Hindlimb muscle (tissue), 1 donor: Measurements from ENCODE around the gene HPS5. TPM values are rescaled to one million over a fixed set of nuclear protein-coding genes. Genes with fewer than 3 reads are reported as not detected.
"Not testable (repeated sequence)": the region's sequence is repeated elsewhere in the genome, so short reads cannot be mapped to it uniquely, and the experiment has no call there.

Source experiments
- DNase-seq: peaks from one replicate; pipeline ENCODE4 v3.0.0-alpha.2; 2013
- polyA plus RNA-seq: library from polyadenylated mRNA; unstranded; fragments of 120-200 nt; gene quantifications from one replicate; pipeline ENCODE4 v1.2.1, GENCODE V29; 2013; ENCODE audit not compliant: insufficient read length

The HPS5 gene
- polyA plus RNA-seq, 1 donor = 10.9 TPM

DNA sequence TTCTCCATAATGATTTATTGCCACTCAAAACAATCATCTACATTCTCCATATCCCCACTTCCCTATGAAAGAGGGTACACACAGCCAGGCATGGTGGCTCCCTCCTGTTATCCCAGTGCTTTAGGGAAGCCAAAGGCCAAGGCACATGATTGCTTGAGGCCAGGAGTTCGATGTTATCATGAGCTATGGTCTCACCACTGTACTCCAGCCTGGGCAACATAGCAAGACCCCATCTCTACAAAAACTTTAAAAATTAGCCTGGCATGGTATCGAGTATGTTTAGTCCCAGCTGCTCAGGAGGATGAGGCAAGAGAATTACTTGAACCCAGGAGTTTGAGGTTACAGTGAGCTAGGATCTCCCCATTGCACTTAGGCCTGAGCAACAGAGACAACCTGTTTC, 6.0 kb downstream of the HPS5 start:
- DNase-seq = no peak

DNA sequence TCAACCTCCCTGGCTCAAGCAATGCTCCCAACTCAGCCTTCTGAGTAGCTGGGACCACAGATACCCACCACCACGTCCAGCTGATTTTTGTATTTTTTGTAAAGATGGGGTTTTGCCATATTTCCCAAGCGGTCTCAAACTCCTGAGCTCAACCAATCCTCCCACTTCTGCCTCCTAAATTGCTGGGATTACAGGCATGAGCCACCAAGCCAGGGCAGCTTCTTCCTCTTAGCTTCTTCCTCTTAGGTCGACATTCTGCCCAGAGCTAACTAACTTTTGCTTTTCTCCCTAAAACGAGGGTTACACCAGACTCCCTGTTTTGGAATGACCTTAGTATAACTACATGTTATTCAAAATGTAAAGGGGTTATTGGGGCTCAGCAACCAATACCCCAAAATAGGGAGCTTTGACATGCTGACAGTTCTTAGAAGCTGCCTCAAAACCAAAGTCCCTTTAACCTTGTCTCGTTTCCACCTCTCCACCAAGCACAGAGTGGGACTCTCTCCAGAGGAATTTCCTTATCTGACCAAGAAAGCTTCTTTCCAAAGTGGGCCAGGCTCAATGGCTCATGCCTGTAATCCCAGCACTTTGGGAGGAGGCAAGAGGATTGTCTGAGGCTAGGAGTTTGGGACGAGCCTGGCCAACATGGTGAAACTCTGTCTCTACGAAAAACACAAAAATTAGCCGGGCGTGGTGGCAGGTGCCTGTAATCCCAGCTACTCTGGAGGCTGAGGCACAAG, 7.0 kb downstream of the HPS5 start:
- no peak for DNase-seq

DNA sequence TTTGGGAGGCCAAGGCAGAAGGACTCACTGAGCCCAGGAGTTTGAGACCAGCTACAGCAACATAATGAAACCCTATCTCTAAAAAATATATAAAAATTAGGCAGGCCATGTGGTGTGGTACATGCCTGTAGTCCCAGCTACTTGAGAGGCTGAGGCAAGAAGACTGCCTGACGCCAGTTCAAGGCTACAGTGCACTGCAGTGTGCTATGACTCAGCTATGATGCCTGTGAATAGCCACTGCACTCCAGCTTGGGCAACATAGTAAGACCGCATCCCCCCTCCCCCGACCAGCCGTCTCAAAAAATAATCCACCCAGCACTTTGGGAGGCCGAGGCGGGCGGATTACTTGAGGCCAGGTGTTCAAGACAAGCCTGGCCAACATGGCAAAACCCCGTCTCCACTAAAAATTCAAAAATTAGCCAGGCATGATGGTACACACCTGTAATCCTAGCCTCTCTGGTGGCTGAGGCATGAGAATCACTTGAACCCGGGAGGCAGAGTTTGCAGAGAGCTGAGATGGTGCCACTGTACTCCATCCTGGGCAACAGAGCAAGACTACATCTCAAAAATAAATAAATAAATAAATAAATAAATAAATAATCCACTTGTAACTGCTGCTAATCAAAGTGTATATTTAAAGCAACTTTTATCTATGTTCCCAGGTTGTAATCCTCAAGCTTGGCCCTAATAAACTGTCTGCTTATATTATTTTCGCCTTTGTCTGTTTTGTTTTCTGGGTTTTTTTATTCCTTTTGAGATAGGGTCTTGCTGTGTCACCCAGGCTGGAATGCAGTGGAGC, 7.8 kb downstream of the HPS5 start:
- DNase-seq = no peak

DNA sequence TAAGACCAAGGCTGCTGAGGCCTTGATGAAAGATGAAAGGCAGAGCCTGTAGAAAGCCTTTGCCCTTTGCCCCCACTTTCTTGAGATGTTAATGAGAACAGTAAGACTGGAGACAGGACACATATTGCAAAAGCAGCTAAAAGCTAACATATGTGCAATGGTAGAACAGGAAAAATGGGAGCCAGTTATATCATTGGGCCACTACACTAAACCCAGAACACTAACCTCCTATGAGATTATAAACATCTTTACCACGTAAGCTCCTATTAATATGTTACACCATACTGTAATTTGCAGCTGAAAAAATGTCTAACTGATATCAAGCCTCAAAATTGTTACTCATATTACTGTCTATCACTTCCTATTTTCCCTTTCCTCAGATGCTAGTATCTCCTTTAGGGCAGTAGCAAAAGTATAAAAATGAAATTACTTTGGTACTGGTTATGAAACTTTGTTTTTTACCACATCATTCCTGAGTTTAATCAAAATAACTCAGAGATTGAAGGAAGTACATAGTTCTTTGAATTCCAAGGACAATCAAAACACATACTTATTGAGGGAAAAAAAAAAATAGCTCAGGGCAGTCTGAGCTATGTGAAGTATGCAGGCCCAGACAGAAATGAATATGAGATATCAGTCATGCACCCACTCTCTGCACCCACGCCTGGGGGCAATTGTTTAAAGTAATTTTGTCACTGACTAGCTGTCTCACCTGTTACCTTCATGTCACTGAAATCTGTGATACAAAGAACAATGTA, 9.1 kb downstream of the HPS5 start:
- no peak for DNase-seq

DNA sequence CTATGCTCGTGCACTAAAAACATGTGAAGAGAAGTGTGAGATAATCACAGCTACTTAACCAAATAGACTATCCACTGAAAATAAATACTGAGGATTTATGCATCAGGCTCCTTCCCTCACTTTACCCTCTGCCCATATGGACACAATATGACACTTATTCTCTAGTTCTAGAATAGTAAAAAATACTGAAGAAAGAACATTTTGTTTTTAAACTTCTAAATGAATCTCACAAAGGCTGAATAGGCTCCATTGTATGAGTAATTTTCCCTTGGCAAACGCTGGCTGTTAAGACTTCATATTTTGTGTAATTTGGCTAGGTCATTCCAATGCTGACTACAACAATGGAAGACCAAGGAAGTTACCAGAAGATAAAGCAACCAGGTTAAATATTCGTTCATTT, 9.9 kb downstream of the HPS5 start:
- DNase-seq = no peak

DNA sequence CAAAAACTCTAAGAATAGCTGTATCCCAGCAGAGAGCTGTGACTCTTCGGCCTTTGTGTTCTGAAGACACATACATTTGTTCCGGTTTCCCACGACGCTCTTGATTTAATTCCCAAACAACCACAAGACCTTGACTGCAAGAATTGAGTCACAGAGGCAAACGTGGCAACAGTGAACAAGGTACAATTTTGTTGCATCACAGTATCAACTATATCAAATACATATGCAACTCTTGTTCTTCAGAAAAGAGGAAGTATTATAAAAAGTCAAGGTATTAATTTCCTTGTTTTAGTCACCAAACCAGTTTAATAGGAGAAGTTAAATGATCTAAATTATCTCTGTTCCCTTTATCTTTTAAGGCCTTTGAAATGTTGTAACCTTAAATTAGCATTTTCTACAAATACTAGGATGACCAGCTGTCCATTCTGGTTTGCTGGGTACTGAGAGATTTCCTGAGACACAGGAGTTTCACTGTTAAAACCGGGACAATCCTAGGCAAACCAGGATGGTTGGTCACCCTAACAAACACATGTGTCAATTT, 11.1 kb downstream of the HPS5 start:
- no peak for DNase-seq

DNA sequence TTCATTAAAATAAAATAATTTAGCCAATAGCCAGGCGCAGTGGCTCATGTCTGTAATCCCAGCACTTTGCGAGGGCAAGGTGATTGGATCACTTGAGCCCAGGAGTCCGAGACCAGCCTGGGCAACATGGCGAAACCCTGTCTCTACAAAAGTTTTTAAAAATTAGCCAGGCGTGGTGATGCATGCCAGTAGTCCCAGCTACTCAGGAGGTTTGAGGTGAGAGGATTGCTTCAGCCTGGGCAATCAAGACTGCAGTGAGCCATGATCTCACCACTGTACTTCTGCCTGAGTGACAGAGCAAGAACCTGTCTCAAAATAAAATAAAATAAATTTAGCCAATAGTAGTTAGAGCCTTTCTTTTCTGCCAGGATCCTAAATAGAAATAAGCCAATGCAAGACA, 12.2 kb downstream of the HPS5 start:
- no peak for DNase-seq

DNA sequence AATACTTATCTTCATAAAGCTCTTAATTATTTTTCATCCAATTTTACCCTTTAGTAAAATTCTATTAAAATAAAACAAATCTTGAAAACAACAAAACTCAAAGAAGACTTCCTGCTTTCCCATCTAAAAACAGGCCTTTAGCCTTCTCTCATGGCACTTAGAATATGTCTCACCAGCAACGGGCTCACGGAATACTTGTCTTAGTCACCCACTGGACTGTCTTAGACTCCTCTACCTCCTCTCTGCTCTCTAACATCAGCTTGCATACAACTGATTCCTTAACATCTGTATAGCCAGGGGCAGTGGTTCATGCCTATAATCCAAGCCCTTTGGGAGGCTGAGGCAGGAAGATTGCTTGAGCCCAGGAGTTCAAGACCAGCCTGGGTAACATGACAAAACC, 13.7 kb downstream of the HPS5 start:
- DNase-seq = no peak

DNA sequence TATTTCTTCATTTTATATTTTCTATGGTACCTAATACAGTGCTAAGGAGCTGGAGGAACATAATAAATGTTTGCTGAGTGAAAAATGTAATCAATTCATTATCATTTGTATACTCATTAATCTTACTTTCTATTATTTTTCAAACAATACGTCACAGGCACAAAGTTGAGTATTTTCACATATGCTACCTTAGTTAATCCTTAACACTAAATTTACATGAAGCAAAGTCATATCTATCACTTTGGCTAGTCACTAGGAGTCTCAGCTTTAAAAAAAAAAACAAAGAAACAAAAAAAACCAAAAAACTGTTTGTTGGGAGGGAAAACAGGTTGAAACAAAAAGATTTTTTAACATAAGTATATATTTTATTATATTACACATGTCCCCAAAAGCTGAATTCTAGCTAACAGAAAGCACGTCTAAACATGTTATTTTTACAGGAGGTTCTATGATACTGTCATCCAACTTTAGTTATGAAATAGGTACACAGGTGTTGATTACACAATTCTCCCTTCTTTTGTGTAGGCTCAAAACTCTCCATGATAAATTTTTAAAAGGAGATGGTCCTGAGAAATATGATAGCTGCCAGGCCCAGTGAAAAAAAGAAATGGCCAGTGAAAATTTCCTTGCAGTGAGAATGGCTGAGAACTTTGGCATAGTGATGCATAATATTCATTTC, 14.3 kb downstream of the HPS5 start:
- DNase-seq = no peak

DNA sequence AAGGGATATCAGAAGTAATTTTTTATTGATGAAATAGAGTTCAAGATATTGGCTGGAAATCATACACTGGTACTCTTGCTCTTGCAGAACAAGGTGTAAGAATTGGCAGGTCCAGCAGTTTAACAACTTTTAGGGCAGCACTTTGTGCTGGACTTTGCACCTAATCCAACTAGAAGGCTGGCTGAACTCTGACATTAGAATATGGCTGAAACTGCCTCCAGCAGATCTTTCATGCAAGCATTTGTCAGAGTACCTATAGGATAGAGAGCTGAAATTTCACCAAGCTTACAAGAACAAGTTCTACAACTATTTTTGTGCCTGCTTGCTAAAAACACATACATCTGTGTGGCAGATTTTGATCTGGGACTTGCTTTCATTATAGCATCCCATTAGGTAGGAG, 17.2 kb downstream of the HPS5 start:
- DNase-seq = no peak

DNA sequence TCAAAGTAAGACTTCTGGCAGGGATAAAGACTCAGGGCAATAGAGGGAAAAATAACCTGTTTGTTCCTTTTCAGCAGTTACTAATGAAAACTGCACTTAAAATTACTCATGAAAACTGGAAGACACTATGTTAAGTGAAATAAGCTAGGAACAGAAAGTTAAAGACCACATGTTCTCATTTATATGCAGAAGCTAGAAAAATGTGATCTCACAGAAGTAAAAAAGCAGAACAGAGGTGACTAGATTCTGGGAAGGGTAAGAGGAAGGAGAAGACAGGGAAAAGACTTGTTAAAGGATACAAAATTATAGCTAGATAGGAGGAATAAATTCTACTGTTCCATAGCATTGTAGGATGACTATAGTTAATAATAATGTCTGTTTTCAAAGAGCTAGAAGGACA, 22.2 kb downstream of the HPS5 start:
- no peak for DNase-seq

DNA sequence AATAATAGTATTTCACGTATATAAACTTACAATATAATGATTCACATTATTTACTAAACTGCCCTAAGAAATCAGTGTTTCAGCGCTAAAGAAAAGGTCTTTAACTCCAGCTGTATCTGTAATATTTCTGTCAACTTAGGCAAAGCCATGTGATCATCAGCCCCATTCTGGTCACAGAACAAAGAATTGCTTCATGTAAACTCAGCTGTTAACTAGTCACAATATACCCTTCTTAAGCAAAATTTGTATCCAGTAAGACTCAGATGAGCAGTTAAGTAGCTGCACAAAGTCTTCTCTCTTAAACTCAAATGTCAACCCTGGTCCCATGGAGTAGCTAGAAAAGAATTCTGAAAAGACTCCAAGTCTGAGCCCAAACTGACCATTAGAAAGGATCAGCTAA, 26.6 kb downstream of the HPS5 start:
- DNase-seq = no peak

DNA sequence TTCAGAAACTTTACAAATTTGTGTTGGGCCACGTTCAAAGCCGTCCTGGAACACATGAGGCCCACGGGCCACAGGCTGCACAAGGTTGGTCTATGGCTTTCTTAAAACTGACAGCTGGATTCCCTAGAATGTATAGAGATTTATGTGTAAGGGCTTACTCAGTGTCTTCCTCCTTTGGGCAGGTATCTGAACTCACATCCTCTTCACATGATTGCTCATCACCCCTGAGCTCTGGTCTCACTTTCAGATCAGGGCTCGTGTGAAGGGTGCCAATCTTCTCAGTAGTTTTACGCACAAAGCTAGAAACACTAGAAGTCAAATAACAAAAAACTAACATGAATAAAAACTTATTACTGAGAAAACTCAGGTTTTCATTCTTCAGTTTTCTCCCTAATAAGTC, 27.1 kb downstream of the HPS5 start:
- DNase-seq = no peak

DNA sequence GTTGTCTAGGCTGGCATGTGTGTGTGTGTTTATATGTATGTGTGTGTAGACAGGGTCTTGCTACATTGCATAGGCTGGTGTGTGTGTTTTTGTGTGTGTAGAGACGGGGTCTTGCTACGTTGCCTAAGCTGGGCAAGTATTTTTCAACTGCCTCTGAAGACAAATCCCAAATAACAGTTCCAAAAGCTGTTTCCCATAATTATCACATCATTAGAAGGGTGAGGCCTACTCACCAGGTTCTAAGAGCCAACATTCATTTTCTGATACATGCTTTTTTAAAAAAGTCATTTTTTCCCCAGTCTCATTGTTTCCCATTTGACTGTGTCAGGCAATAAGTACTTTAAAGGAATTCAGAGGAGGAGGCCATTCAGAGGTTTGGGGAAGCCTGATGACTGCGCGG, 33.0 kb downstream of the HPS5 start:
- no peak for DNase-seq

DNA sequence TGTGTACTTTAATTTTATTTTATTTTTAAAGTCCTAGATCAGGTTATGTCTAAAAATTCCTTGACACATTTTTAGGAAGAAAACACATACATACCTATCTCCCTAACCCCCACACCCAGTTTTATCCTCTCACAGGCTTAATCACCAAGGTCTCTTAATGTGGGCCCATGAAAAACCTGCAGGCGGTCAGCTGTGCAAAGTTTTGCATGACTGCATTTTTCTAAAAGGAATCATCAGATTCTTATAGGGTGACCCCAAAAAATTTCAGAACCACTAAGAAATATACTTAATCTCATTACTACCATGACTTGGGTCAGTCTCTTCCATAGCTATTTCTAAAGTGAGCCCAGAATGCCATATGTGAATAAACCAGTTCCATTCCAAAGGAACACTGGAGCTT, 36.1 kb downstream of the HPS5 start:
- no peak for DNase-seq

DNA sequence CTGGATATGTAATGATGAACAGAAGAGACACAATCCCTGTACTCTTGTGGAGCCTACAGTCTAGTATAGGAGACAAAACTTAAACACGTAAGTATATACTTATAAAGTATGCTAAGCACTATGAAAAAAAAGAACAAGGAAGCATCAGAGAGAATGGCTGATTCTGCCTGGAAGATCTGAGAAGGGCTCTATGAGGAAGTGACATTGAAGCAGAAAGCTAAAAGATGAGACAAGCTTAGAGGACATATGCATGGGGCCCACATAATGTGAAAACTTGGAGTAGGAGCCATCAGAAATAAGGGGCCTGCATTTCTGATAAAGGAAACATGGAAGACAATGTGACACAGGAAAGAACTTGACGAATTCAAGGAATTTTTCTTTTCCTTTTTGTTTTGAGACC, 39.3 kb downstream of the HPS5 start:
- no peak for DNase-seq

DNA sequence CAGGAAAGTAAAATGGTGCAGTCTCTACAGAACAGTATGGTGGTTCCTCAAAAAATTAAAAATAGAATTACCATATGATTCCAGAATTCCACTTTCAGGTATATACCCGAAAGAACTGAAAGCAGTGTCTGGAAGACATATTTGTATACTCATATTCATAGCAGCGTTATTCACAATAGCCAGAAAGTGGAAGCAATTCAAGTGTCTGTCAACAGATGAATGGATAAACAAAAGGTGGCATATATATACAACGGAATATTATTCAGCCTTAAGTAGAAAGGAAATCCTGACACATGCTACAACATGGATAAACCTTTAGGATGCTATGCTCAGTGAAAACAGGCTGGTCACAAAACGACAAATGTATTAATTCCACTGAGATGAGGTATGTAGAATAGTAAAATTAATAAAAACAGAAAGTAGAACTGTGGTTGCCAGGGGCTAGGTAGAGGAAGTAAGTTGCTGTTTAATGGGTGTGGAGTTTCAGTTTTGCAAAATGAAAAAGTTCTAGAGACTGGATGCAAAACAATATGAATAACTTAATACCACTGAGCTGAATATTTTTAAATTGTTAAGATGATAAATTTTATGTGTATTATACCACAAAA, 41.4 kb downstream of the HPS5 start:
- no peak for DNase-seq

DNA sequence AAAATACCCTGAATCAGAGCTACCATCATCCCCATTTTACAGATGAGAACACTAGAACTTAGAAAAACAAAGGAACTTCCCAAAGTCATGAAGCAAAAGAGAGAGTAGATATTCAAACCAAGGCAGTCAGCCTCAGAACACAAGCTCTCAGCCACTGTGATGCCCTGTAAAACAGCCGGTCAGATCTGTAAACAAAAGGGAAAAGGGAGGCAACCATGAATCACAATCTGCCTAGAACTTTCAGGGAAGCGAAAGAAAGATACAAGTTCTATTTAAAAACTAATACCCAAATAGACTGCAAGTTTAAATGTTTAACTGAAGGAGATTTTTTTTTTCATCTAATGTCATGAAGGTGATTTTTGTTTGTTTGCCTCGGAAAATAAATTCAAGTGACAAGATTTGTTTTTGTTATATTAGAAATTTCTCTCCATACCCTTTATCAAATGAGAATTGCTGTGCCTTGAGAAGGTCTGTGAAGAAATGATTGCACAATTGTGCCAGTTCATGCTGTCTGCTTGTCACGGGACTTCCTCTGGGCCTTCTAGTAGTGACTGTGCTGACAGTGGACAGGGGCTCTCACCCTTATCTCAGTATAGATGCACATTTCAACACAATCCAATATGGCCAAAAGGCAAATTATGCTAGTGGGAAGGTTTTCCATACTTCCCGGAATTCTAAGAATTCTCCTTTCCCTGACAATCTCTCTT, 44.2 kb downstream of the HPS5 start:
- DNase-seq = peak; percentile 6

DNA sequence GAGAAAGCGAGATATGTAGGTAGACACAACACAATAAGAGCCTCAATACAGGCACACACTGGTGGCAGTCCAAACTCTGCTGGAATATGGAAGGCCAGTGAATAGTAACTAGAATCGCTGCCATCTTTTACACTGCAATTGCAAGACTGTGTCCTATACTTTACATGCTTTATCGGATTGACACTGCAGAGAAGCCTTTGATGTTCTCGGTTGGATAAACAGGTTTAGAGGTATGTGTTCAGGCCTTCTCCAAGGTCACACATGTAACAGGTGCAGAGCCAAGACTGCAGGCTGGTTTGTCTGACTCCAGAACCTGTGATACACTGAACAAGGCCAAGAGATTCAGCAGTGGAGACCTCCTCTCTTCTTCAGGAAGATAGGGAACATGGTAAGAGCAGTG, 50.7 kb downstream of the HPS5 start:
- DNase-seq = no peak

DNA sequence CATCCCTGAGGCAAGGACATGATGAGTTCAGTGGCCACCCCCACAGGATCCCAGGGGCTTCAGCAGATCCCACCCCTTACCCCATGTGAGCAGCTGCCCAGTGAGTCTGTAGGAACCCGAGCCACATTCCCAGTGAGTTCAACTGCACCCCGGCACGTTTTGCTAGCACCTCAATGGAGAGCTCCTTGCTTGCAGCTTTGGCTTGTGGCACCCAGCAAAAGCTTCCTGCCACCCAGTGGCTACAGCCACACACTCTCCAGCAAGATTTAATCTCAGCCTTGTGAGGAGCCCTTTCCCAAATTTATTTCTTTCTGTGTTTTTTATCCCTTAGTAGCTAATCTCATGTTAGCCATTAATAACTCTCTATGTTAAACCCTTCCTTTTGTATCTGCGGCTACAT, 51.8 kb downstream of the HPS5 start:
- DNase-seq = no peak

DNA sequence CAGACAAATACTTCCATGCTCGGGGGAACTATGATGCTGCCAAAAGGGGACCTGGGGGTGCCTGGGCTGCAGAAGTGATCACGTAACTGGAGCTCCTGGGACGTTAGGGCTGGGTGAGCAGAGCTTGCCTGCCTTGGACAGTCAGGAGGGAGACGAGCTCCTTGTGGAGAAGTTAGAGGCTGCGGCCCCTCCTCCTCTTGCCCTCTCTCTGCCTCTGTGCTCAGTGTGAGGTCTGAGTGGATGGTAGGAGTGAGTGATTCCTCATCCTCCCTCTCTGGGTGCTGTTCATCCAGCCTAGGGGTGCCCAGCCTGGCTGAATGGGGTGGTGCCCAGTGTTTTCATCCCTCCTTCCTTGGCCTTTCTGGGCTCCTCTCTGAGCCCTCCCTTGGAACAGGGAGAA, 52.7 kb downstream of the HPS5 start:
- DNase-seq = not testable (repeated sequence)
